Type B pancreatic cell (in vitro differentiated cells): ENCODE results near the gene DUT. TPM values are rescaled to one million over a fixed set of nuclear protein-coding genes. Genes with fewer than 3 reads are reported as not detected.

Experiments
- DNase-seq: peaks from one replicate; pipeline ENCODE4 v3.0.0; 2021; ENCODE audit warnings: mixed read lengths; ENCODE audit not compliant: unreplicated experiment; ENCODE audit errors: extremely low spot score
- H3K27ac Mint-ChIP-seq: 2 replicates; pipeline ENCODE4 v1.8.0; 2021; ENCODE audit warnings: mild to moderate bottlenecking, mixed read lengths
- H3K27me3 Mint-ChIP-seq: 2 replicates; pipeline ENCODE4 v1.8.0; 2021; ENCODE audit warnings: mixed read lengths
- H3K36me3 Mint-ChIP-seq: 2 replicates; pipeline ENCODE4 v1.8.0; 2021; ENCODE audit warnings: mixed read lengths
- H3K4me1 Mint-ChIP-seq: one replicate; pipeline ENCODE4 v1.8.0; 2021; ENCODE audit warnings: mixed read lengths; ENCODE audit not compliant: unreplicated experiment
- H3K4me3 Mint-ChIP-seq: 2 replicates; pipeline ENCODE4 v1.8.0; 2021; ENCODE audit warnings: mild to moderate bottlenecking, mixed read lengths
- H3K9me3 Mint-ChIP-seq: 2 replicates; pipeline ENCODE4 v1.8.0; 2021; ENCODE audit warnings: mixed read lengths
- CTCF ChIP-seq: fragments of 200-600 bp; sonication (generic); conservative IDR thresholded peaks from 2 replicates; pipeline ENCODE4 v1.5.0; 2021; ENCODE audit warnings: antibody characterized with exemption, mild to moderate bottlenecking
- total RNA-seq: library from RNA; stranded (reverse); gene quantifications from 2 replicates; pipeline ENCODE4 v1.2.1, GENCODE V29; 2021; ENCODE audit warnings: low replicate concordance

Gene DUT
- total RNA-seq, 1 donor from 2014 or later, result 96.5 TPM

GRCh38 chr15:48388910-48389309 is 57.7 kb downstream of the DUT start:
- no peak for TF ChIP-seq CTCF
- DNase-seq, result no peak
- Mint-ChIP-seq H3K27ac (no peak overlapping the region), H3K27me3 (no peaks in the 10 kb centered on the region), H3K9me3 (no peaks in the 10 kb centered on the region), H3K36me3 (no peaks in the 10 kb centered on the region), H3K4me3 (no peak overlapping the region), H3K4me1 (peaks cover 39% of the 10 kb centered on the region)

- TF ChIP-seq CTCF, result no peak
- Mint-ChIP-seq H3K4me3 (no peak overlapping the region), H3K27me3 (no peaks in the 10 kb centered on the region), H3K4me1 (peaks cover 39% of the 10 kb centered on the region), H3K36me3 (no peaks in the 10 kb centered on the region), H3K27ac (no peak overlapping the region), H3K9me3 (no peaks in the 10 kb centered on the region)
- no peak for DNase-seq
Measured at GRCh38 chr15:48389691-48390143, 58.5 kb downstream of the DUT start.

GRCh38 chr15:48391950-48392349 is 60.7 kb downstream of the DUT start:
- Mint-ChIP-seq H3K9me3 (no peaks in the 10 kb centered on the region), H3K27me3 (no peaks in the 10 kb centered on the region), H3K27ac (no peak overlapping the region), H3K4me3 (no peak overlapping the region), H3K36me3 (no peaks in the 10 kb centered on the region), H3K4me1 (peaks cover 31% of the 10 kb centered on the region)
- TF ChIP-seq CTCF, result no peak
- no peak for DNase-seq

- H3K27ac Mint-ChIP-seq, result no peak overlapping the region
- H3K9me3 Mint-ChIP-seq, result no peaks in the 10 kb centered on the region
- TF ChIP-seq CTCF, result no peak
- no peaks in the 10 kb centered on the region for H3K36me3 Mint-ChIP-seq
- H3K4me3 Mint-ChIP-seq, result no peak overlapping the region
- H3K4me1 Mint-ChIP-seq, result peaks cover 31% of the 10 kb centered on the region
- no peaks in the 10 kb centered on the region for H3K27me3 Mint-ChIP-seq
- DNase-seq, result no peak
Measured at GRCh38 chr15:48392356-48392755, 61.1 kb downstream of the DUT start.

Other genes with a start within 250 kb of the DUT start
- 1.3 TPM in 1 of 2 replicates, not detected in the other for gene SLC24A5, start 210.4 kb upstream of the DUT start, total RNA-seq
- gene MYEF2, start 153.1 kb upstream of the DUT start, total RNA-seq, result 35.6 and 50.4 TPM in 2 replicates
- not detected in 2 replicates for gene CTXN2, start 139.8 kb upstream of the DUT start, total RNA-seq
- 0.05 and 0.53 TPM in 2 replicates for gene SLC12A1, start 125.1 kb upstream of the DUT start, total RNA-seq